Left lung (tissue), 10 donors: ENCODE results near the gene CDK3. TPM values are rescaled to one million over a fixed set of nuclear protein-coding genes. Genes with fewer than 3 reads are reported as not detected.
A peak's percentile ranks its signal among the peaks of the same experiment; 100 is the strongest.

Experiments
- ATAC-seq: fragments of 200-7000 bp; cut with Tn5 transposase; one replicate; pipeline ENCODE4 v1.9.1; 2020; ENCODE audit warnings: moderate library complexity
- DNase-seq, 4 donors: peaks; one replicate each; pipeline ENCODE4 v3.0.0-alpha.2; 2013 to 2020
- H3K27ac ChIP-seq, 2 donors: fragments of 200-600 bp; sonication (generic) in 1 of 2; one replicate each; pipeline versions ENCODE4 v1.5.0 to v1.8.0; 2020 to 2021
- H3K27me3 ChIP-seq, 2 donors: fragments of 200-600 bp; sonication (generic) in 1 of 2; one replicate each; pipeline versions ENCODE4 v1.5.0 to v1.8.0; 2020 to 2021
- H3K36me3 ChIP-seq, 2 donors: fragments of 200-600 bp; sonication (generic) in 1 of 2; one replicate each; pipeline versions ENCODE4 v1.5.0 to v1.8.0; 2020 to 2021
- H3K4me1 ChIP-seq, 2 donors: fragments of 200-600 bp; one replicate each; pipeline ENCODE4 v1.8.0; 2021
- H3K4me3 ChIP-seq, 2 donors: fragments of 200-600 bp; sonication (generic) in 1 of 2; one replicate each; pipeline versions ENCODE4 v1.5.0 to v1.8.0; 2020 to 2021; ENCODE audit warnings: mild to moderate bottlenecking in 1 of 2
- H3K9me3 ChIP-seq, 2 donors: fragments of 200-600 bp; sonication (generic) in 1 of 2; one replicate each; pipeline versions ENCODE4 v1.5.0 to v1.8.0; 2020 to 2021
- CTCF ChIP-seq, 2 donors: fragments of 200-600 bp; sonication (generic) in 1 of 2; IDR thresholded peaks; one replicate each; pipeline versions ENCODE4 v1.5.0 to v1.8.0; 2021; ENCODE audit warnings: antibody characterized with exemption in 2 of 2
- intact Hi-C, 2 donors: fragments of 100-400 bp; cut with DNase I; formaldehyde crosslinking; loops; one replicate each; pipeline versions ENCODE4 v1.11.2 to v1.14.2; 2022
- polyA plus RNA-seq, 6 donors: library from polyadenylated mRNA; unstranded; fragments of 120-200 nt; gene quantifications; one replicate each; pipeline ENCODE4 v1.2.1, GENCODE V29; 2013; ENCODE audit not compliant: insufficient read length in 6 of 6
- total RNA-seq, 2 donors: library from RNA; stranded (reverse); fragmentation: NEBNext Ultra II Directional; extraction: Animal tissue kit (Norgen Biotek cat#: 25700); gene quantifications; one replicate each; pipeline ENCODE4 v1.2.1, GENCODE V29; 2021
- donor health status: DM: no; HTN: yes; CAD: no.
- donor health status: DM: no; HTN: no; CAD: no.

CDK3 gene
- total and polyA plus RNA-seq, 8 donors: 5.4 to 23.3 (median 18.6) TPM

GRCh38 chr17:76048711-76049110 lies 48.1 kb downstream of the CDK3 start:
- H3K27me3 ChIP-seq: no peaks in the 10 kb centered on the region
- peaks cover 4 to 13% of the 10 kb centered on the region in 2 donors for H3K4me1 ChIP-seq
- ATAC-seq (no peak), DNase-seq (no peak)
- TF ChIP-seq CTCF (IDR thresholded peaks at IDR 0.05): no peak
- peaks cover 0 to 99% of the 10 kb centered on the region in 2 donors for H3K36me3 ChIP-seq
- H3K9me3 ChIP-seq: no peaks in the 10 kb centered on the region
- no peak overlapping the region for H3K27ac ChIP-seq
- intact Hi-C loops: no loop called here
- no peak overlapping the region for H3K4me3 ChIP-seq

GRCh38 chr17:76049239-76049638 lies 48.6 kb downstream of the CDK3 start:
- Histone ChIP-seq H3K9me3 (no peaks in the 10 kb centered on the region), H3K36me3 (peaks cover 0 to 99% of the 10 kb centered on the region in 2 donors), H3K4me1 (peaks cover 4 to 13% of the 10 kb centered on the region in 2 donors), H3K4me3 (no peak overlapping the region), H3K27me3 (no peaks in the 10 kb centered on the region), H3K27ac (no peak overlapping the region)
- no peak for TF ChIP-seq CTCF (IDR thresholded peaks at IDR 0.05)
- ATAC-seq (no peak), DNase-seq (no peak)
- intact Hi-C loops: no loop called here

- intact Hi-C loops: no loop called here
- DNase-seq (no peak), ATAC-seq (no peak)
- H3K36me3 ChIP-seq: peaks cover 0 to 99% of the 10 kb centered on the region in 2 donors
- peaks cover 4 to 20% of the 10 kb centered on the region in 2 donors for H3K4me1 ChIP-seq
- no peak for TF ChIP-seq CTCF (IDR thresholded peaks at IDR 0.05)
- H3K27ac ChIP-seq: peak overlapping the region; percentile 46 to 69
- H3K9me3 ChIP-seq: no peaks in the 10 kb centered on the region
- no peak overlapping the region for H3K4me3 ChIP-seq
- H3K27me3 ChIP-seq: no peaks in the 10 kb centered on the region
These were observed 49.3 kb downstream of the CDK3 start for GRCh38 chr17:76049836-76050537.

- Histone ChIP-seq H3K36me3 (peaks cover 0 to 99% of the 10 kb centered on the region in 2 donors), H3K27ac (peak overlapping the region; percentile 46 to 69), H3K9me3 (no peaks in the 10 kb centered on the region), H3K4me1 (peaks cover 4 to 20% of the 10 kb centered on the region in 2 donors), H3K27me3 (no peaks in the 10 kb centered on the region), H3K4me3 (no peak overlapping the region)
- DNase-seq (peak in 1 of 4 donors; percentile 39), ATAC-seq (peak; percentile 57)
- TF ChIP-seq CTCF (IDR thresholded peaks at IDR 0.05): no peak
- intact Hi-C loops: no loop called here
These were observed 50.1 kb downstream of the CDK3 start for GRCh38 chr17:76050538-76051467.

- no peak overlapping the region for H3K4me3 ChIP-seq
- intact Hi-C loops: no loop called here
These were observed 50.9 kb downstream of the CDK3 start for GRCh38 chr17:76051561-76051960.

More at GRCh38 chr17:76051561-76051960, 50.9 kb downstream of the CDK3 start:
- Histone ChIP-seq H3K36me3 (peaks cover 0 to 99% of the 10 kb centered on the region in 2 donors), H3K4me1 (peaks cover 4 to 20% of the 10 kb centered on the region in 2 donors), H3K27ac (peak overlapping the region; percentile 46 to 69), H3K9me3 (no peaks in the 10 kb centered on the region), H3K27me3 (no peaks in the 10 kb centered on the region)
- DNase-seq (peak in 1 of 4 donors; percentile 56), ATAC-seq (peak; percentile 29)
- no peak for TF ChIP-seq CTCF (IDR thresholded peaks at IDR 0.05)
